Heart right ventricle (tissue), 16 donors: ENCODE results near the gene NRTN. TPM values are rescaled to one million over a fixed set of nuclear protein-coding genes. Genes with fewer than 3 reads are reported as not detected.
"Not testable (repeated sequence)": the region's sequence is repeated elsewhere in the genome, so short reads cannot be mapped to it uniquely, and the experiment has no call there.

Experiments used
- ATAC-seq, 8 donors: fragments of 200-7000 bp; cut with Tn5 transposase; one replicate each; pipeline ENCODE4 v1.9.1; 2020; ENCODE audit warnings: mild to moderate bottlenecking in 8 of 8, moderate library complexity in 8 of 8, moderate number of reproducible peaks in 1 of 8
- DNase-seq, 2 donors: peaks; one replicate each; pipeline ENCODE4 v3.0.0-alpha.2; 2020
- H3K27ac ChIP-seq, 10 donors: fragments of 200-600 bp; sonication (generic) in 2 of 10; one replicate each; pipeline versions ENCODE4 v1.5.0 to v1.8.0; 2020 to 2022; ENCODE audit warnings: mild to moderate bottlenecking in 3 of 10
- H3K27me3 ChIP-seq, 7 donors: fragments of 200-600 bp; one replicate each; pipeline ENCODE4 v1.8.0; 2021 to 2022; ENCODE audit warnings: mild to moderate bottlenecking in 2 of 7
- H3K36me3 ChIP-seq, 9 donors: fragments of 200-600 bp; sonication (generic) in 1 of 9; one replicate each; pipeline versions ENCODE4 v1.5.0 to v1.8.0; 2020 to 2022; ENCODE audit warnings: mild to moderate bottlenecking in 2 of 9
- H3K4me1 ChIP-seq, 9 donors: fragments of 200-600 bp; sonication (generic) in 1 of 9; one replicate each; pipeline versions ENCODE4 v1.5.0 to v1.8.0; 2020 to 2022; ENCODE audit warnings: mild to moderate bottlenecking in 4 of 9
- H3K4me3 ChIP-seq, 10 donors: fragments of 200-600 bp; sonication (generic) in 2 of 10; one replicate each; pipeline versions ENCODE4 v1.5.0 to v1.8.0; 2020 to 2022; ENCODE audit warnings: mild to moderate bottlenecking in 7 of 10, moderate library complexity in 2 of 10
- H3K9me3 ChIP-seq, 11 donors: fragments of 200-600 bp in 10 of 11; sonication (generic) in 2 of 11; one replicate each; pipeline versions ENCODE4 v1.5.0 to v1.8.0; 2013 to 2022; ENCODE audit warnings: mild to moderate bottlenecking in 2 of 11, control low read depth in 1 of 11, moderate library complexity in 1 of 11
- WGBS, 2 donors: extraction: QIAGEN DNeasy Blood & Tissue Kit; methylation state at CpG; one replicate each; pipeline ENCODE4 v1.1.7; 2013; ENCODE audit warnings: inconsistent platforms in 1 of 2; 5-methylcytosine and 5-hydroxymethylcytosine counted together
- intact Hi-C, 10 donors: fragments of 100-400 bp; cut with DNase I; formaldehyde crosslinking; loops; one replicate each; pipeline versions ENCODE4 v1.11.1 to v1.14.2; 2022
- polyA plus RNA-seq, 2 donors: library from polyadenylated mRNA; stranded (reverse); fragments of 200-250 nt; gene quantifications; one replicate each; pipeline ENCODE4 v1.2.3, GENCODE V29; 2013
- total RNA-seq, 10 donors: library from RNA; stranded (reverse); fragmentation: NEBNext Ultra II Directional in 3 of 10; extraction: Animal tissue kit (Norgen Biotek cat#: 25700) in 3 of 10; gene quantifications; one replicate each; pipeline versions ENCODE4 v1.2.1 to v1.2.4, GENCODE V29; 2021 to 2023
- TF ChIP-seq, protein P1 (sequence below), 9 donors: fragments of 200-600 bp; sonication (generic) in 2 of 9; IDR thresholded peaks; one replicate each; pipeline versions ENCODE4 v1.5.0 to v1.8.0; 2021 to 2022; ENCODE audit warnings: antibody characterized with exemption in 9 of 9, mild to moderate bottlenecking in 5 of 9, moderate library complexity in 1 of 9
- donor health status: Arrhythmogenic right ventricular cardiomyopathy.
- donor health status: ischemic (EF 13 %, LVEDD 7.1; RV severe dilation, severe dysfunction).
- donor health status: healthy with polysubstance abuse.
- donor health status: DM: no; HTN: yes; CAD: no.
- donor health status: DM: no; HTN: no; CAD: no.
- donor health status: ischemic (EF 25% LVEDD 6.9; RV normal size, moderate dysfunction).
- donor health status: ischemic (EF 25% LVEDD 5.7; RV mildly dilated, moderate dysfunction).
- donor health status: healthy.
- donor health status: DM: yes; HTN: yes; CAD: no.
- donor health status: Ischemic cardiomyopathy.
- donor health status: ischemic (EF 35%, LVEDD 5.7; RV mildly dilated, moderate dysfunction).
- donor health status: nonischemic (EF 11% LVEDD 7.7; RV severe dilation, severe dysfunction).
- donor health status: DM: yes; HTN: yes; CAD: no.
- donor health status: PGD.
- donor health status: ischemic (EF 29% LVEDD 5.4; RV normal size, mild dysfunction).
- donor health status: nonischemic (EF 23%, LVEDD 6.1; RV moderate dilation, normal function).

Gene NRTN
- total and polyA plus RNA-seq, 12 donors, result 4.5 to 40.4 (median 16.2) TPM

DNA sequence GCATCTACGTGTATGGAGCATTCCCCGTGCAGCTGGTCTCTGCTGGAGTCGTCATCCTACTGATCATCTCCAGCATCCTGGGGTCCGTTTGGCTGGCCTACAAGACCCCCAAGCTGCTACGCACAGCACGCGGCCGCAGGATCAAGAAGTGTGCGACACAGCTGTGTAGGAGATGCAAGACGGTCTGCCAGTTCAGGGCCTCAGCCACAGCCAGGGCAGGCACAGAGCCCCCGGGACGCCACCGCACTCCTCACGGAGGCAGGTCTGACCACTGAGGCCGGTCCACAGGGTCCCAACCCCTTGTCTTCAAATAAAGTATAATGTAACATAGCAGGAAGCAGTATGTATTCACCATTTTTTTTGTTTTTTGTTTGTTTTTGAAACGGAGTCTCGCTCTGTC lies 26.5 kb upstream of the NRTN start:
- H3K4me1 ChIP-seq, result no peaks in the 10 kb centered on the region
- H3K9me3 ChIP-seq, result no peaks in the 10 kb centered on the region
- ATAC-seq (no peak), DNase-seq (no peak)
- TF ChIP-seq, protein P1, sequence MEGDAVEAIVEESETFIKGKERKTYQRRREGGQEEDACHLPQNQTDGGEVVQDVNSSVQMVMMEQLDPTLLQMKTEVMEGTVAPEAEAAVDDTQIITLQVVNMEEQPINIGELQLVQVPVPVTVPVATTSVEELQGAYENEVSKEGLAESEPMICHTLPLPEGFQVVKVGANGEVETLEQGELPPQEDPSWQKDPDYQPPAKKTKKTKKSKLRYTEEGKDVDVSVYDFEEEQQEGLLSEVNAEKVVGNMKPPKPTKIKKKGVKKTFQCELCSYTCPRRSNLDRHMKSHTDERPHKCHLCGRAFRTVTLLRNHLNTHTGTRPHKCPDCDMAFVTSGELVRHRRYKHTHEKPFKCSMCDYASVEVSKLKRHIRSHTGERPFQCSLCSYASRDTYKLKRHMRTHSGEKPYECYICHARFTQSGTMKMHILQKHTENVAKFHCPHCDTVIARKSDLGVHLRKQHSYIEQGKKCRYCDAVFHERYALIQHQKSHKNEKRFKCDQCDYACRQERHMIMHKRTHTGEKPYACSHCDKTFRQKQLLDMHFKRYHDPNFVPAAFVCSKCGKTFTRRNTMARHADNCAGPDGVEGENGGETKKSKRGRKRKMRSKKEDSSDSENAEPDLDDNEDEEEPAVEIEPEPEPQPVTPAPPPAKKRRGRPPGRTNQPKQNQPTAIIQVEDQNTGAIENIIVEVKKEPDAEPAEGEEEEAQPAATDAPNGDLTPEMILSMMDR (IDR thresholded peaks at IDR 0.05), result no peak
- no peaks in the 10 kb centered on the region for H3K27me3 ChIP-seq
- no peak overlapping the region for H3K27ac ChIP-seq
- intact Hi-C loops, result loop anchor here in 3 of 10 donors (5.0 to 10.0 kb wide), 3 partner anchors 244 to 1319 kb away; no protein-coding TSS in a partner anchor
- 85 to 87% methylated on average over 17 of the region's 17 CpGs for WGBS, 2 donors
- H3K4me3 ChIP-seq, result no peak overlapping the region
- H3K36me3 ChIP-seq, result peaks cover 0 to 8% (median 0%) of the 10 kb centered on the region in 9 donors

DNA sequence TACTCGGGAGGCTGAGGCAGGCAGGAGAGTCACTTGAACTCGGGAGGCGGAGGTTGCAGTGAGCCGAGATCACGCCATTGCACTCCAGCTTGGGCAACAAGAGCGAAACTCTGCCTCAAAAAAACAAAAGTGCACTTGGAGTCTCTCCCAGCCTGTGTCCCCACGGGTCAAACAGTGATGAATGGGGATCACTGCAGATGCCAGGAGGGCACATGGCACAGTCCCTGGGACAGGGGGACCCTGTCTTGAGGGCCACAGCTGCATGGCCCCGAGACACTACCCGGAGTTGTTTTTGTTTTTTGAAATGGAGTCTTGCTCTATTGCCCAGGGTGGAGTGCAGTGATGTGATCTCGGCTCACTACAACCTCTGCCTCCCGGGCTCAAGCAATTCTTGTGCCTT lies 24.0 kb upstream of the NRTN start:
- H3K4me1 ChIP-seq, intact Hi-C loops, ATAC-seq, H3K9me3 ChIP-seq, H3K27me3 ChIP-seq, H3K27ac ChIP-seq, H3K4me3 ChIP-seq, DNase-seq: not testable (repeated sequence)
- peaks cover 0 to 34% (median 13%) of the 10 kb centered on the region in 9 donors for H3K36me3 ChIP-seq
- WGBS, 2 donors, result 85 to 90% methylated on average over 11 of the region's 11 CpGs

DNA sequence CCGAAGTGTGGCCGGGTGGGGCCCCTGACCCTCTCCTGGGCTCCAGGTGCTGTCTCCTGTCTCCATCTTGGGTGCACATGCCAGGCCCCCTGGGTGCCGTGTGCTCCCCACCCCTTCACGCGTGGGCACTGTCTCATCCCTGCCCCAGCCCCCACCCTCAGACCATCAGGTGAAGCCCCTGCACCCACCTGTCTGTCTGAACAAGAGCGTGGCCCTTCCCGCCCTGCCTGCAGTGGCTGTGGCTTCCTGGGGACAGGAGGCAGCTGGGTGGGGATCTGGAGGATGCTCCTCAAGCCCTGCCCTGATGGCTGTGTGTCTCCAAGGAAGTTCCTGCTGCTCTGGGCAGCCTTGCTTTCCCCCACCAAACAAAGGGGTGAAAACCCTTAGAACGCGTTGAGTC lies 22.5 kb upstream of the NRTN start:
- intact Hi-C loops, result no loop called here
- Histone ChIP-seq H3K36me3 (peaks cover 0 to 48% (median 26%) of the 10 kb centered on the region in 9 donors), H3K27me3 (no peaks in the 10 kb centered on the region), H3K4me1 (no peaks in the 10 kb centered on the region), H3K27ac (no peak overlapping the region), H3K9me3 (no peaks in the 10 kb centered on the region), H3K4me3 (no peak overlapping the region)
- TF ChIP-seq, protein P1 (IDR thresholded peaks at IDR 0.05), result no peak
- DNase-seq, result no peak
- ATAC-seq, result peak in 1 of 8 donors; percentile 8
- 88 to 89% methylated on average over 9 of the region's 9 CpGs for WGBS, 2 donors

DNA sequence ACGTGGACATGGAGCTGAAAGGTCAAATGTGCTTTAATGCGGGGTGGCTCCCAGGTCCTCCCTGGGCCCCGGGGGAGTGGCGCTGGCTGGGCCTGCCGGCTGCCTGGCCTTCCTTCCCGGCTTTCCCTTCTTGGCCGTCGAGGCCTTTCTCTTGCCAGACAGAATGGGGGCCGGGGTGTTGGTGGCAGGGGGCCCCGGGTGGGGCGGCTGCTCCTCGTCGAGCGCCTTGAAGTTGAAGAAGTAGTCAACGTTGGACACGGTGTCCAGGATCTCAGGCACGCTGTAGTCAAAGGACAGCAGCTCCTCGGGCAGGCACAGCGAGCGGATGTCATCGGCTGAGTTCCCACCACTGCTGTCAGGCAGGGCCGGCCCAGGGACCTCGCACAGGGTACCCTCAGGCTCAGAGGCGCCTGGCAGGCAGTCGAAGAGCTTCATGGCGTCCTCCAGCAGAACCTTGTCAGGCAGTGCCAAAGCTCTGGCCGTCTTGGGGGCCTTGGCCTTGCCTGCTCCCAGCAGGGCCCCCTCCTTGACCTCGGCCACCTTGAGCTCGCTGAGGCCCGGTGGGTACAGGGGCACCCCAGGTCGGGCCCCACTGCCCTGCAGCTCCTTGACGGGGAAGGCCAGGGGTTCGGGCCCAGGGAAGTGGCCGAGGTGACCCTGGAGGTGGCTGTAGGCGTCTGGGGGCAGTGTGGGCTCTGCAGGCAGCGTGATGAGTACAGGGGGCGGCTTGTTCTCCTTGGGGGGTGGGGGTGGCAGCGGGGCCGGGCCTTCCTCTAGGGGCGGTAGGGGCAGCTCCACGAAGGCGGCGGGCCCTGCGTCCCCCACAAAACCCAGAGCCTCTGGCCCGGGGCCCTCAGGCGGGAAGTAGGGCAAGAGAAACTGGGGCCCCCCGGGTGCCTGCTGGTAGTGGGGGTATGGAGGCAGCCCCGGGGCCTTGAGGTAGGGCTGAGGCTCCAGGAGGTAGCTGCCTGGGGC lies 21.6 kb upstream of the NRTN start:
- DNase-seq (no peak), ATAC-seq (peak in 3 of 8 donors; percentile 6 to 23 (median 18))
- TF ChIP-seq, protein P1 (IDR thresholded peaks at IDR 0.05), result no peak
- Histone ChIP-seq H3K9me3 (no peaks in the 10 kb centered on the region), H3K4me1 (no peaks in the 10 kb centered on the region), H3K27me3 (no peaks in the 10 kb centered on the region), H3K27ac (no peak overlapping the region), H3K36me3 (peaks cover 1 to 57% (median 35%) of the 10 kb centered on the region in 9 donors), H3K4me3 (no peak overlapping the region)
- intact Hi-C loops, result no loop called here
- 79 to 84% methylated on average over 48 of the region's 48 CpGs for WGBS, 2 donors
